Sciatic nerve (tissue), 2 donors: ENCODE data around the gene TSEN54. TPM values are rescaled to one million over a fixed set of nuclear protein-coding genes. Genes with fewer than 3 reads are reported as not detected.
"Not testable (repeated sequence)": the region's sequence is repeated elsewhere in the genome, so short reads cannot be mapped to it uniquely, and the experiment has no call there.

Source experiments
- ATAC-seq: fragments of 200-7000 bp; cut with Tn5 transposase; one replicate; pipeline ENCODE4 v1.9.1; 2020; ENCODE audit warnings: mild to moderate bottlenecking, moderate library complexity
- DNase-seq: peaks from one replicate; pipeline ENCODE4 v3.0.0-alpha.2; 2020; ENCODE audit warnings: low spot score
- intact Hi-C: fragments of 100-400 bp; cut with DNase I; formaldehyde crosslinking; loops from one replicate; pipeline ENCODE4 v1.14.2; 2022
- total RNA-seq: library from RNA; stranded (reverse); fragmentation: NEBNext Ultra II Directional; extraction: Animal tissue kit (Norgen Biotek cat#: 25700); gene quantifications from one replicate; pipeline ENCODE4 v1.2.1, GENCODE V29; 2021
- donor health status: DM: no; HTN: no; CAD: no.
- donor health status: DM: no; HTN: no; CAD: no.

The TSEN54 gene
- total RNA-seq, 1 donor from 2014 or later = 26.1 TPM

- DNase-seq (no peak), ATAC-seq (no peak)
- intact Hi-C loops = no loop called here
Measured at GRCh38 chr17:75514299-75514918, 1.9 kb upstream of the TSEN54 start.

DNA sequence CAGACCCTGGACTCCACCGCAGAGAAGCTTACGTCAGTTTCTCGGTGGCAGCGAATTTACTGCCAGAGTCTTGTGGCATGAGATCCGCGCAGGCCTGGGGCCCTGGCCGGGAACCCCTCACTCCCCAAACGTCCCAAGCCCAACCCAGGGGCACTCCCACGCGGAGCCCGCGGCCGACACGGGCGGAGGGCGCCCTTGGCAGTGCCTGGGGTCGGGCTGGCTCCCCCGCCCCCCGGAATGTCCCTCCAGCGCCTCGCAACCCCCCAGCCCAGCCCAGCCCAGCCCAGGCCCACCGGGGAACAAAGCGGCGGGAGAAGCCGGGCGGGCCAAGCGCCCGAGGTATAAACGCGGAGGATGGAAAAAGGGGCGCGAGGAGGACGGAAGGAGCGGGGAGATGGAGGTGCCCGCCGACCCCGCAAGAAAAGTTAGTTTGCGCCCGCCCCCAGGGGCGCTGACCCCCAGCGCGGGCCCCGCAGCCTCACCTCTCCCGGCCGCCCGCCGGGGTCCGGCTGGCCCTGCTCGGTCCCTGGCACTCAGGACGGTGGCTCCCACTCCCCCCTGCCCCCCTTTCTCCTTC is 1.3 kb upstream of the TSEN54 start:
- intact Hi-C loops = loop anchor here (5.0 kb wide), 1 partner anchor 88 kb away; no protein-coding TSS in a partner anchor
- peak; percentile 3 for ATAC-seq
- peak; percentile 76 for DNase-seq

- ATAC-seq (peak; percentile 93), DNase-seq (peak; percentile 99)
- intact Hi-C loops = loop anchor here (2.0 to 5.0 kb wide), 2 partner anchors 73 to 88 kb away; no protein-coding TSS in a partner anchor
Measured at GRCh38 chr17:75515496-75516254, 653 bp upstream of the TSEN54 start, which contains the start of gene CASKIN2. CASKIN2 (minus strand) TSS chr17:75515537; CDS start chr17:75513804, 1,733 bp downstream.

DNA sequence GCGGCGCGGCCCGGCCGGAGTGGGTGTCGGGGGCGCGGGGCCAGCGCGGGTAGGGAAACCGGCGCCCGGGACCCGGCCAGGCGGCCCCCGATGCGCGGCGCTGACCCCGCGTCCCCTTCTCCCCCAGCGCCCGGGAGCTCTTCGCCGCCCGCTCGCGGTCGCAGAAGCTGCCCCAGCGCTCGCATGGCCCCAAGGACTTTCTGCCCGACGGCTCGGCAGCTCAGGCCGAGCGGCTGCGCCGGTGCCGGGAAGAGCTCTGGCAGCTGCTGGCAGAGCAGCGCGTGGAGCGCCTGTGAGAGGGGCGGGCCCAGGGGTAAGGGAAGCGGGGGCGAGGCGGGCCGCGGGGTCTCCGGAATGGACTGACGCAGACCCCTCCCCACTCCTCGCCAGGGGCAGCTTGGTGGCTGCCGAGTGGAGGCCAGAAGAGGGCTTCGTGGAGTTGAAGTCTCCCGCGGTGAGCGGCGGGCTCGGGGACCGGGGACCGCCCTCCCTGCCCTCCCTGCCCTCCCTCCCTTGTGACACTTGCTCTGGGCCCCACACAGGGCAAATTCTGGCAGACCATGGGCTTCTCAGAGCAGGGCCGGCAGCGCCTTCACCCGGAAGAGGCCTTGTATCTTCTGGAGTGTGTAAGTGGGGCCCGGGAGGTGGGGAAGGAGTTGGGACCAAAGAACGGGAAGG is 430 bp downstream of the TSEN54 start:
- intact Hi-C loops = loop anchor here (2.0 to 5.0 kb wide), 2 partner anchors 72 to 89 kb away; no protein-coding TSS in a partner anchor
- ATAC-seq = no peak
- DNase-seq = no peak

DNA sequence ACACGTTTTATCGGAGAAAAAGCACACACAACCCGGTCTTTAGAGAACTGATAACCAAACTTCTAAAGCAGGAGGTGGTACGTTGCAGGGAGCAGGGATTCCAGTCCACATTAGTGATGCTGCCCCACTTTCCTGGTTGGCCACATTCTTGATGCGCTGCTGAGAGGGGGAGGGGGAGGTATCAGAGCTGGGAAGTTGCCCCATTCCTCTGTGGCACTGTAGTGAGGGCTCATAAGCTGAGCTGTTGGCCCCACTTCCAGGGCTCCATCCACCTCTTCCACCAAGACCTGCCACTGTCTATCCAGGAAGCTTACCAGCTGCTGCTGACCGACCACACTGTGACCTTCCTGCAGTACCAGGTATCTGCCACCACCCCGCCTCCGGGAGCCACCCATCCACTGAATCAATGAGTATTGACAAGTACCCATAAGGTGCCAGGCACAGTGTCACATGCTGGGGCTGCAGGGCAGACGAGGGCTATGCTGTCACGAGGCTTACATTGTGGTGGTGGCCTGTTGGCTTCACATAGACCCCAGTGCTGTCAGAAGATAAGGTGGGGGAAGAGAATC is 1.1 kb downstream of the TSEN54 start:
- DNase-seq = no peak
- ATAC-seq = no peak
- intact Hi-C loops = loop anchor here (2.0 to 5.0 kb wide), 2 partner anchors 71 to 90 kb away; no protein-coding TSS in a partner anchor

- no peak for ATAC-seq
- intact Hi-C loops = loop anchor here (5.0 kb wide), 1 partner anchor 91 kb away; no protein-coding TSS in a partner anchor
- no peak for DNase-seq
Measured at GRCh38 chr17:75518201-75518600, 1.9 kb downstream of the TSEN54 start.

DNA sequence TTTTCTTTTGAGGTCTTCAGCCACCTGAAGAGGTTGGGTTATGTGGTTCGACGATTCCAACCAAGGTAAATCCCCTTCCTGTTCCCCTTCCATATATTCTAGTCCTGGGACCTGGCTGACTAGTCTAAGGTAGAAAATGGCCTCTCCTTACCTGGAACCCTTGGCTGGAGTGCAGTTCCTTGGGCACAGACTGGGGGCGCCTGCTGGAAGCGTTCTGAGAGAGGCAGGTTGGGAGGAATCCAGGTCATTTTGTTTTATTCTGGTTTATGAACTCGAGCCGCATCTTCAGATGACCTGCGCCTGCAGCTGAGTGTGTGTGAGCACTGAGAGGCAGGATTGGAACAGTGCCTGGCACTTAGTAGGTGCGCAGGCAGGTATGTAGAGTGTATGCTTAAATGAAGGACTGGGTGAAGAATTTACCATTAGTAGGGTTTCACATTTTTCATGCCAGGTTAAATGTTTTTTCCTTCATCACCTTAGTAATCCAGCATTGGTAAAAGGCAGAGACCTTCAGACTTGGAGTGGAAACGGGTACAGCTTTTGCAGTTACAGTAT is 2.7 kb downstream of the TSEN54 start:
- DNase-seq = no peak
- ATAC-seq = no peak
- intact Hi-C loops = loop anchor here (5.0 kb wide), 1 partner anchor 92 kb away; no protein-coding TSS in a partner anchor

DNA sequence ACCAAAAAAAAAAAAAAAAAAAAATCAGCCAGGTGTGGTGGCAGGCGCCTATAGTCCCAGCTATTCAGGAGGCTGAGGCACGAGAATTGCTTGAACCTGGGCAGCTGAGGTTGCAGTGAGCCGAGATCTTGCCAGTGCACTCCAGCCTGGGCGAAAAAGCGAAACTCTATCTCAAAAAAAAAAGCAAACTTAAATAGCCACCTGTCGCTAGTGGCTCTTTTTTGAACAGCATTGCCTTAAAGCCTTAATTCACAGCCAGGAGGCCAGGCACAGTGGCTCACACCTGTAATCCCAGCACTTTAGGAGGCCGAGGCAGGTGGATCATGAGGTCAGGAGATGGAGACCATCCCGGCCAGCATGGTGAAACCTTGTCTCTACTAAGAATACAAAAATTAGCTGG is 4.1 kb downstream of the TSEN54 start:
- DNase-seq, ATAC-seq, intact Hi-C loops: not testable (repeated sequence)

- intact Hi-C loops = no loop called here
- DNase-seq = no peak
- ATAC-seq = no peak
Measured at GRCh38 chr17:75521290-75521689, 5.0 kb downstream of the TSEN54 start.

- intact Hi-C loops = no loop called here
- no peak for ATAC-seq
- no peak for DNase-seq
Measured at GRCh38 chr17:75521951-75522727, 5.8 kb downstream of the TSEN54 start.

GRCh38 chr17:75523647-75524046 is 7.3 kb downstream of the TSEN54 start:
- no peak for DNase-seq
- no peak for ATAC-seq
- intact Hi-C loops = no loop called here

DNA sequence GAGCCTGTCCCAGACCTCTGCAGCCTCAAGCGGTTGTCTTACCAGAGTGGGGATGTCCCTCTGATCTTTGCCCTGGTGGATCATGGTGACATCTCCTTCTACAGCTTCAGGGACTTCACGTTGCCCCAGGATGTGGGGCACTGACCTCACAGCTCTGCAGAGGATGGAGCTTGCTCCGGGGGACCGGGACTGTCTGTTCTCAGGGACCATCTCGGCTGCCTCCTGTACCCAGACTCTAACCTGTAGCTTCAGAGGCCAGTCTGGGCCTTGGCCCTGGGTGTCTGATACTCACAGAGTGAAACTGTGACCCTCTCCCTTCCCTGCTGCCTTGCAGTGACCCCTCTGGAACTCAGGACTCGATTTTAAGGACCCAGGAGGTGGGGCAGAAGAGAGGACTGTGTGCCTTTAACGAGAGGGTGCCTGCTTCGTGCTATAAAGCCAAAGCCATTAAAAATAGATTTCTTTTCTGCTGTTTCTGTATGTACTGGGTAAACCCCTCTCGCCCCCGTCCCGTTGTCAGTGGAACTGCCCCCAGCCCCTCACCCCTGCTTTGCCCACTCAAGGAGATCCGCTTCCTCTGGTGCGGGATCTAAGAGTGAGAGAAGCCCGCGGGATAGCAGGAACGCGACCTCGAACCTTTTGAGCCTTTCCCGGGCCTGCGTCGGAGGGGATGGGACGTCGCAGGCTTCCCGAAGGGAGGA is 8.1 kb downstream of the TSEN54 start:
- intact Hi-C loops = no loop called here
- no peak for DNase-seq
- peak; percentile 4 for ATAC-seq

DNA sequence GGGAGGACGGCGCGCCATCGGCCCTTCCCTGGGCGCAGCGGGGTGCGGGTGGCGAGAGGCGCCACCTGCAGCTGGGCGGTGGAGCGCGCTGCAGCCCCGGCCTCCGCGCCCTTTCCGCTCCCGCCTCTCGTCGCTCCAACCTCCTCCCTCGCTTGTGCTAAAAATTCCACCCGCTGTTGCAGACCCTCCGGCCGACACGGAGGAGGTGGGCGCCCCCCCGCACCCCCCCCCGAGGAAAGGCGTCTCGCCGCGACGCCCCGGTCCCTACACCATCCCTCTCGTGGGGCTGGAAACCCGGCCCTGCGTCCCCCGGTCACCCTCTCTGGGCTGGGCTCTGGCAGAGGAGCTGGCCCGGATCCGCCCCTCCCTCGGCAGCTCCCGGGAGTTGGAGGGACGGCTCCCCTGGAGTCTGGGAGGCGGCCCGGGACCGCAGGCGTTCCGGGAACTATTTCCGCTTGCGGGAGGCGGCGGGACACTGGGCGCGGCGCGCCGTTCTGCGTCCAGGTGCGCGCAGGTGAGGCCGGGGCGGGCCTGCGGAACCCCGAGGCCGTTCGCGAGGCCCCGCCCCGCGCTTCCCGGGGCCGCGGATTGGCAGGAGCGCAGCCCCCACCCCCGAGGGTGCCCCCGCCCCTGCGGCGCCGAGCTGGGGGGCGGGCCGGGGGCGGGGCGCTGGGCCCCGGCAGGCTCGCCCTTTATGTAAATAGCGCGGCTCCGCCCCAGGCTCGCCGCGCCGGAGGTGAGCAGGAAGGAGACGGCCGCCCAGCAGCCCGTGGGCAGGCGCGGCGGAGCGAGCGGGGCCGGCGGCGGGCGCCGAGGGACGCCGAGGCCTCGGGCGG is 8.9 kb downstream of the TSEN54 start, which contains the start of gene LLGL2:
Gene LLGL2 (plus strand): TSS at position 728 of the 836 bp plus-strand sequence. CDS start 17,730 bp downstream, outside the sequence.
- DNase-seq (peak; percentile 73), ATAC-seq (peak; percentile 77)
- intact Hi-C loops = no loop called here

DNA sequence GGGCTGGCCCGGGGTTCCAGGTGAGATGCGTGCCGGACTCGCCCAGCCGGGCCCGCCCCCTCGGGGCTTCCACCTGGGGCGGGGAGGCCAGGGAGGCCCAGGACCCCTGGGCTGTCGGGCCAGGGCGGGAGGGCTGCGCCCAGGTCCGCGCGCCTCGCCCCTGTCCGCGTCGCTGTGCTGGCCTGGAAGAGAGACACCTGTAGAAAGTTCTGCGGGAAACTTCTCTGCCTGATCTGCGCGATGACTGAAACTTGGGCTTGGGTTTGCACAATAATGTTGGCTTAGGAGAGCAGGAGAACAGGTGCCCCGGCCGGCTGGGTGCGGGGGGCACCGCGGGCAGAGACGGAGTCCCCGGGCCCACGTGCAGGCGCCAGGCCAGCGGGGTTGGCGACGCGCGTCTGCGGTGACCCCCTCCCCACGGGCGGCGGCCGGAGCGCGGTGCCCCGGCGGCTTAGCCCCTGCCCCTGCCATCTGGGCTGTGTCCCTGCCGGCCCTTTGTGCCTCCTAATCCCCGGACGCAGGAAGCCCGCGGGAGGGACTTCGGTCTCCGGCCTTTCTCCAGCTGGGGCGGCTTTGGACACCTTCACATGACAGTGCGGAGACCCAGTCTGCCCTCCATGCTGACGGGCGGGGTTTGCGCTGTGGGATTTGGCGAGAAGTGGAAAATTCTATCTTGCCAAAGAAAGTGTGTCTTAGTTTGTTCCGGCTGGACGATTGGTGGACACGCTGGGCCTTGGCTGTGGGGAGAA is 9.7 kb downstream of the TSEN54 start:
- intact Hi-C loops = no loop called here
- ATAC-seq = no peak

GRCh38 chr17:75526555-75527270 is 10.4 kb downstream of the TSEN54 start:
- intact Hi-C loops = no loop called here
- DNase-seq = no peak
- ATAC-seq = no peak

More for the DNA sequence above, 9.7 kb downstream of the TSEN54 start:
- no peak for DNase-seq
